GM12864 (cell line): ENCODE results near the gene DERA.

Experiments
- DNase-seq: peaks from one replicate; pipeline ENCODE4 v3.0.0-alpha.2; 2011; ENCODE audit warnings: low read depth
- H3K4me3 ChIP-seq: 2 replicates; pipeline ENCODE4 v1.5.1; 2011; ENCODE audit warnings: mild to moderate bottlenecking, low read depth, low read length, control low read depth
- CTCF ChIP-seq: IDR thresholded peaks from 2 replicates; pipeline ENCODE4 v1.5.1; 2011; ENCODE audit warnings: low read depth, mild to moderate bottlenecking, moderate library complexity, low read length, control low read depth, inconsistent platforms; ENCODE audit errors: missing control alignments

DERA gene

GRCh38 chr12:15875863-15876262 lies 35.3 kb upstream of the DERA start:
- no peak overlapping the region for H3K4me3 ChIP-seq
- no peak for TF ChIP-seq CTCF
- no peak for DNase-seq

- H3K4me3 ChIP-seq, result no peak overlapping the region
- no peak for TF ChIP-seq CTCF
- DNase-seq, result no peak
Observed at GRCh38 chr12:15879413-15879812, 31.7 kb upstream of the DERA start.

- DNase-seq, result no peak
- no peak overlapping the region for H3K4me3 ChIP-seq
Observed at GRCh38 chr12:15880721-15881120, 30.4 kb upstream of the DERA start.

GRCh38 chr12:15882118-15882971 lies 28.8 kb upstream of the DERA start, which contains the start of gene STRAP:
Gene STRAP, plus strand, starts transcription at chr12:15882387. Its CDS starts 321 bp downstream, at chr12:15882708.
- peak; percentile 89 for DNase-seq
- no peak for TF ChIP-seq CTCF
- H3K4me3 ChIP-seq, result peak within 1 kb of the TSS; percentile 88

More at GRCh38 chr12:15880721-15881120, 30.4 kb upstream of the DERA start:
- no peak for TF ChIP-seq CTCF

- no peak for DNase-seq
- H3K4me3 ChIP-seq, result peak overlapping the region; percentile 88
- no peak for TF ChIP-seq CTCF
Observed at GRCh38 chr12:15883536-15883935, 27.6 kb upstream of the DERA start.

- H3K4me3 ChIP-seq, result no peak overlapping the region
- TF ChIP-seq CTCF, result no peak
- DNase-seq, result no peak
Observed at GRCh38 chr12:15886372-15887042, 24.6 kb upstream of the DERA start.
